ENCODE data around the gene KRT79. TPM values are rescaled to one million over a fixed set of nuclear protein-coding genes. Genes with fewer than 3 reads are reported as not detected.

KRT79 gene
- total RNA-seq, 1 donor from 2014 or later = not detected

GRCh38 chr12:52809166-52809565, 24.9 kb downstream of the KRT79 start:
- Mint-ChIP-seq H3K4me3 (ENCODE audit: low read depth) (no peak overlapping the region), H3K9me3 (no peaks in the 10 kb centered on the region)

GRCh38 chr12:52808573-52809160, 25.4 kb downstream of the KRT79 start:
- no peak for DNase-seq (ENCODE audit: low spot score)

More at GRCh38 chr12:52809166-52809565, 24.9 kb downstream of the KRT79 start:
- no peak for DNase-seq (ENCODE audit: low spot score)
- no peaks in the 10 kb centered on the region for H3K4me1 Mint-ChIP-seq (ENCODE audit: low read depth)
- no peaks in the 10 kb centered on the region for H3K36me3 Mint-ChIP-seq (ENCODE audit: low read depth)
- no peak overlapping the region for H3K27ac Mint-ChIP-seq
- peaks cover 6% of the 10 kb centered on the region for H3K27me3 Mint-ChIP-seq (ENCODE audit: low read depth)
- intact Hi-C loops (cut with micrococcal nuclease) = no loop called here

GRCh38 chr12:52807544-52808470, 26.3 kb downstream of the KRT79 start:
- H3K27me3 Mint-ChIP-seq (ENCODE audit: low read depth) = peaks cover 6% of the 10 kb centered on the region
- H3K36me3 Mint-ChIP-seq (ENCODE audit: low read depth) = no peaks in the 10 kb centered on the region
- intact Hi-C loops (cut with micrococcal nuclease) = no loop called here
- DNase-seq (ENCODE audit: low spot score) = no peak
- no peaks in the 10 kb centered on the region for H3K9me3 Mint-ChIP-seq
- no peaks in the 10 kb centered on the region for H3K4me1 Mint-ChIP-seq (ENCODE audit: low read depth)
- H3K4me3 Mint-ChIP-seq (ENCODE audit: low read depth) = no peak overlapping the region
- H3K27ac Mint-ChIP-seq = no peak overlapping the region

More at GRCh38 chr12:52808573-52809160, 25.4 kb downstream of the KRT79 start:
- Mint-ChIP-seq H3K4me3 (ENCODE audit: low read depth) (no peak overlapping the region), H3K36me3 (ENCODE audit: low read depth) (no peaks in the 10 kb centered on the region), H3K27ac (no peak overlapping the region), H3K9me3 (no peaks in the 10 kb centered on the region), H3K4me1 (ENCODE audit: low read depth) (no peaks in the 10 kb centered on the region), H3K27me3 (ENCODE audit: low read depth) (peaks cover 6% of the 10 kb centered on the region)
- intact Hi-C loops (cut with micrococcal nuclease) = no loop called here

GRCh38 chr12:52806821-52807543, 27.1 kb downstream of the KRT79 start:
- H3K9me3 Mint-ChIP-seq = no peaks in the 10 kb centered on the region
- intact Hi-C loops (cut with micrococcal nuclease) = no loop called here
- H3K27me3 Mint-ChIP-seq (ENCODE audit: low read depth) = peaks cover 6% of the 10 kb centered on the region
- H3K4me1 Mint-ChIP-seq (ENCODE audit: low read depth) = no peaks in the 10 kb centered on the region
- H3K36me3 Mint-ChIP-seq (ENCODE audit: low read depth) = no peaks in the 10 kb centered on the region
- H3K27ac Mint-ChIP-seq = no peak overlapping the region
- H3K4me3 Mint-ChIP-seq (ENCODE audit: low read depth) = no peak overlapping the region
- no peak for DNase-seq (ENCODE audit: low spot score)

GRCh38 chr12:52806169-52806811, 27.8 kb downstream of the KRT79 start:
- H3K36me3 Mint-ChIP-seq (ENCODE audit: low read depth) = no peaks in the 10 kb centered on the region

GRCh38 chr12:52805739-52806138, 28.4 kb downstream of the KRT79 start:
- Mint-ChIP-seq H3K36me3 (ENCODE audit: low read depth) (no peaks in the 10 kb centered on the region), H3K4me1 (ENCODE audit: low read depth) (no peaks in the 10 kb centered on the region), H3K27me3 (ENCODE audit: low read depth) (peaks cover 6% of the 10 kb centered on the region), H3K27ac (no peak overlapping the region), H3K9me3 (no peaks in the 10 kb centered on the region), H3K4me3 (ENCODE audit: low read depth) (no peak overlapping the region)
- DNase-seq (ENCODE audit: low spot score) = no peak
- intact Hi-C loops (cut with micrococcal nuclease) = no loop called here

More at GRCh38 chr12:52806169-52806811, 27.8 kb downstream of the KRT79 start:
- no peaks in the 10 kb centered on the region for H3K9me3 Mint-ChIP-seq
- H3K27me3 Mint-ChIP-seq (ENCODE audit: low read depth) = peaks cover 6% of the 10 kb centered on the region
- no peaks in the 10 kb centered on the region for H3K4me1 Mint-ChIP-seq (ENCODE audit: low read depth)
- no peak overlapping the region for H3K4me3 Mint-ChIP-seq (ENCODE audit: low read depth)
- H3K27ac Mint-ChIP-seq = no peak overlapping the region
- intact Hi-C loops (cut with micrococcal nuclease) = no loop called here
- no peak for DNase-seq (ENCODE audit: low spot score)

- H3K27ac Mint-ChIP-seq = no peak overlapping the region
Measured at GRCh38 chr12:52805000-52805399, 29.1 kb downstream of the KRT79 start.

GRCh38 chr12:52802442-52802841, 31.7 kb downstream of the KRT79 start:
- Mint-ChIP-seq H3K4me1 (ENCODE audit: low read depth) (no peaks in the 10 kb centered on the region), H3K27me3 (ENCODE audit: low read depth) (peaks cover 4% of the 10 kb centered on the region), H3K4me3 (ENCODE audit: low read depth) (no peak overlapping the region), H3K27ac (no peak overlapping the region), H3K9me3 (no peaks in the 10 kb centered on the region), H3K36me3 (ENCODE audit: low read depth) (no peaks in the 10 kb centered on the region)
- no peak for DNase-seq (ENCODE audit: low spot score)
- intact Hi-C loops (cut with micrococcal nuclease) = no loop called here

More at GRCh38 chr12:52805000-52805399, 29.1 kb downstream of the KRT79 start:
- intact Hi-C loops (cut with micrococcal nuclease) = no loop called here
- Mint-ChIP-seq H3K4me3 (ENCODE audit: low read depth) (no peak overlapping the region), H3K9me3 (no peaks in the 10 kb centered on the region), H3K36me3 (ENCODE audit: low read depth) (no peaks in the 10 kb centered on the region), H3K27me3 (ENCODE audit: low read depth) (peaks cover 6% of the 10 kb centered on the region), H3K4me1 (ENCODE audit: low read depth) (no peaks in the 10 kb centered on the region)
- no peak for DNase-seq (ENCODE audit: low spot score)

GRCh38 chr12:52801773-52802172, 32.3 kb downstream of the KRT79 start:
- no peaks in the 10 kb centered on the region for H3K4me1 Mint-ChIP-seq (ENCODE audit: low read depth)
- intact Hi-C loops (cut with micrococcal nuclease) = no loop called here
- no peak overlapping the region for H3K4me3 Mint-ChIP-seq (ENCODE audit: low read depth)
- DNase-seq (ENCODE audit: low spot score) = no peak
- no peak overlapping the region for H3K27ac Mint-ChIP-seq
- no peaks in the 10 kb centered on the region for H3K36me3 Mint-ChIP-seq (ENCODE audit: low read depth)
- peaks cover 4% of the 10 kb centered on the region for H3K27me3 Mint-ChIP-seq (ENCODE audit: low read depth)
- H3K9me3 Mint-ChIP-seq = no peaks in the 10 kb centered on the region

GRCh38 chr12:52800259-52800917, 33.7 kb downstream of the KRT79 start:
- H3K27ac Mint-ChIP-seq = no peak overlapping the region
- no peak overlapping the region for H3K4me3 Mint-ChIP-seq (ENCODE audit: low read depth)
- no peaks in the 10 kb centered on the region for H3K4me1 Mint-ChIP-seq (ENCODE audit: low read depth)
- no peak for DNase-seq (ENCODE audit: low spot score)
- H3K36me3 Mint-ChIP-seq (ENCODE audit: low read depth) = no peaks in the 10 kb centered on the region
- no peaks in the 10 kb centered on the region for H3K27me3 Mint-ChIP-seq (ENCODE audit: low read depth)
- intact Hi-C loops (cut with micrococcal nuclease) = no loop called here
- no peaks in the 10 kb centered on the region for H3K9me3 Mint-ChIP-seq

GRCh38 chr12:52799505-52800211, 34.5 kb downstream of the KRT79 start:
- Mint-ChIP-seq H3K36me3 (ENCODE audit: low read depth) (no peaks in the 10 kb centered on the region), H3K4me1 (ENCODE audit: low read depth) (peaks cover 3% of the 10 kb centered on the region), H3K9me3 (no peaks in the 10 kb centered on the region), H3K27me3 (ENCODE audit: low read depth) (no peaks in the 10 kb centered on the region), H3K4me3 (ENCODE audit: low read depth) (no peak overlapping the region), H3K27ac (no peak overlapping the region)
- intact Hi-C loops (cut with micrococcal nuclease) = no loop called here
- DNase-seq (ENCODE audit: low spot score) = no peak

Data from activated T-helper 2 cell treated with anti-CD3 and anti-CD28 coated beads, Interferon-gamma antibody, Interleukin-2, Interleukin-4, amounts not matched to agents 10 μg/mL and 5 μg/mL and 100 μg/mL, durations not matched to agents 14 hours and 24 hours and 36 hours (primary cell).